ENCODE results near the gene SKA3. TPM values are rescaled to one million over a fixed set of nuclear protein-coding genes. Genes with fewer than 3 reads are reported as not detected.

Gene SKA3
- total RNA-seq, 4 donors from 2014 or later = 0.19 to 2.0 (median 1.2) TPM

DNA sequence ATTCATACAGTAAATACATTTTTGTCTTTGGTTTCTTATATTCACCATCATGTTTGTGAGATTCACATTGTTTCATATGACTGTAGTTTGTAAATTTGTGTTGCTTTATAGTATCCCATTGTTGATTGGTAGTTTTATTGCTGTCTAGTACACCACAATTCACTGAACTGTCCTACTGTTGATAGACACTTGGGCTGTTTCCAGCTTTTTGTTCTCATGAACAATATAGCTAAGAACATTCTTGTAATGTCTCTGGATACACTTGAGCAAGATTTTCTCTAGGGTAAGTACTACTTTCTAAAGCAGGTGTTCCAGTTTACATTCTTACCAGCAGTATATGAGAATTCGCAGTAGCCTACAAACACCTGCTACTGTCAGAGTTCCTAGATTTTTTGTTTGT lies 37.8 kb downstream of the SKA3 start:
- TF ChIP-seq, protein P1, sequence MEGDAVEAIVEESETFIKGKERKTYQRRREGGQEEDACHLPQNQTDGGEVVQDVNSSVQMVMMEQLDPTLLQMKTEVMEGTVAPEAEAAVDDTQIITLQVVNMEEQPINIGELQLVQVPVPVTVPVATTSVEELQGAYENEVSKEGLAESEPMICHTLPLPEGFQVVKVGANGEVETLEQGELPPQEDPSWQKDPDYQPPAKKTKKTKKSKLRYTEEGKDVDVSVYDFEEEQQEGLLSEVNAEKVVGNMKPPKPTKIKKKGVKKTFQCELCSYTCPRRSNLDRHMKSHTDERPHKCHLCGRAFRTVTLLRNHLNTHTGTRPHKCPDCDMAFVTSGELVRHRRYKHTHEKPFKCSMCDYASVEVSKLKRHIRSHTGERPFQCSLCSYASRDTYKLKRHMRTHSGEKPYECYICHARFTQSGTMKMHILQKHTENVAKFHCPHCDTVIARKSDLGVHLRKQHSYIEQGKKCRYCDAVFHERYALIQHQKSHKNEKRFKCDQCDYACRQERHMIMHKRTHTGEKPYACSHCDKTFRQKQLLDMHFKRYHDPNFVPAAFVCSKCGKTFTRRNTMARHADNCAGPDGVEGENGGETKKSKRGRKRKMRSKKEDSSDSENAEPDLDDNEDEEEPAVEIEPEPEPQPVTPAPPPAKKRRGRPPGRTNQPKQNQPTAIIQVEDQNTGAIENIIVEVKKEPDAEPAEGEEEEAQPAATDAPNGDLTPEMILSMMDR (IDR thresholded peaks at IDR 0.05; ENCODE audit: low read depth) = no peak

DNA sequence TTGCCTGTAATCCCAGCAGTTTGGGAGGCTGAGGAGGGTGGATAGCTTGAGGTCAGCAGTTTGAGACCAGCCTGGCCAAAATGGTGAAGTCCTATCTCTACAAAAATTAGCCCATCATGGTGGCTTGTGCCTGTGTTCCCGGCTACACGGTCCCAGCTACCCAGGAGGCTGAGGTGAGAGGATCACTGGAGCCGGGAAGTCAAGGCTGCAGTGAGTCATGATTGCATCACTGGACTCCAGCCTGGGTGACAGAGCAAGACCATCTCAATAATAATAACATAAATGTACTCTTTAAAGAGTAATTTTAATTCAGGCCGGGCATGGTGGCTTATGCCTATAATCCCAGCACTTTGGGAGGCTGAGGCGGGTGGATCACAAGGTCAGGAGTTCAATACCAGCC lies 38.7 kb downstream of the SKA3 start:
- TF ChIP-seq, protein P1 (IDR thresholded peaks at IDR 0.05; ENCODE audit: low read depth) = no peak

DNA sequence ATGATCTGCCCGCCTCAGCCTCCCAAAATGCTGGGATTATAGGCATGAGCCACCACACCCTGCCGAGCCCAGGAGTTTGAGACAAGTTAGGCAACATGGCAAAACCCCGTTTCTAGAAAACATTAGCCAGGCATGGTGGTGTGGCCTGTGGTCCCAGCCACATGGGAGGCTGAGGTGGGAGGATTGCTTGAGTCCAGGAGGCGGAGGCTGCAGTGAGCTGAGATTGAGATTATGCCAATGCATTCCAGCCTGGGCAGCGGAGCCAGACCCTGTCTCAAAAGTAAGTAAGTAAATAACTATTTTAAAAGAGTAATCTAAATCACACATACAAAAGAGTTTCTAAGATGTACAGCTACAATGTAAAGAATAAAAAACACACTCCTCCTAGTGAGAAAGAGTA lies 41.9 kb downstream of the SKA3 start:
- TF ChIP-seq, protein P1 (IDR thresholded peaks at IDR 0.05; ENCODE audit: low read depth) = no peak

DNA sequence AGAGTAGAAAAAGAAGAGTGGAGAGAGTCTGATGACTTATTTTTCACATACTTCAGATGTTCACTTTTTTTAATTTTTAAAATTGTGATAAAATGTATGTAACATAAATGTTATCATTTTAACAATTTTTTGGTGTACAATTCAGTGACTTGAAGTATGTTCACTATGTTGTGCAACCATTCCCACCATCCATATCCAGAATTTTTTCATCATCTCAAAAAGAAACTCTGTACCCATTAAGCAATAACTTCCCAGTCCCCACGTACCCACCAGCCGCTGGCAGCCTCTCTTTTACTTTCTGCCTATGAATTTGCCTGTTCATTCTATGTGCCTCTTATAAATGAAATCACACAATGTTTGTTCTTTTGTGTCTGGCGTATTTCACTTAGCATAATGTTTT lies 43.3 kb downstream of the SKA3 start:
- TF ChIP-seq, protein P1 (IDR thresholded peaks at IDR 0.05; ENCODE audit: low read depth) = no peak

DNA sequence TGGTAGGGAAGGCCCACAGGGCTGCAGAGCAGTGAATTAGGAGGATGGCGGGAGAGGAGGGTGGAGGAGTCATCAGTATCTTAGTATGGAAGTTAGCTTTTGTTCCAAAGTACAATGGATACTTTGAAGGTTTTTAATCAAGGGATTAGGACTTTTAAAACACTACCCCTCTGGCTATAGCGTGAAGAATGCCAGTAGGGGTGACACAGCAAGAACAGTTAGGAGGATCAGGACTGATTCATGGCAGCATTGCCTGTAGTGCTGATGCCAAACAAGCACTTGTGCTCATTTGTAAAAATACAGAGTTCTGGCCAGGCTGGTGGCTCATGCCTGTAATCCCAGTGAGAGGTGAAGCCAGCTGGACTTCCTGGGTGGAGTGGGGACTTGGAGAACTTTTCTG lies 46.2 kb downstream of the SKA3 start:
- TF ChIP-seq, protein P1 (IDR thresholded peaks at IDR 0.05; ENCODE audit: low read depth) = no peak

DNA sequence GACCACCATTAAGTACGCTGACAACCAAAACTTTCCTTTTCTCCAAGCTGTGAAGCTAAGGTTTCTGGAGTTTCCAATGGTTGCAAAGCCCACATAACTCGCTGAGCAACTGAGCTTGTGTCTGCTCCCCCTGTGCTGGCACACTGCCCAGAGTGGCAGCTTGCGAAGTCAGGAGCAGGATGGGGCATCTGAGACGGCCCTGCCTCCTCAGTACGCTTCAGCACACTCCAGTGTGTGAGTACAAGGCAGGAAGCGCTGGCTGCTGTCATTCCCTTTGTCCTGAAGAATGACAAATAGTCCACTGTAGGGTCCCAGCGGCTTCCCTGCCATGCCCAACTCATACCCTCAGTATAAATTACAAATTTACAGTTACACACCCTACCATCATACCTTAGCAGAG lies 51.5 kb downstream of the SKA3 start:
- TF ChIP-seq, protein P1 (IDR thresholded peaks at IDR 0.05; ENCODE audit: low read depth) = no peak

DNA sequence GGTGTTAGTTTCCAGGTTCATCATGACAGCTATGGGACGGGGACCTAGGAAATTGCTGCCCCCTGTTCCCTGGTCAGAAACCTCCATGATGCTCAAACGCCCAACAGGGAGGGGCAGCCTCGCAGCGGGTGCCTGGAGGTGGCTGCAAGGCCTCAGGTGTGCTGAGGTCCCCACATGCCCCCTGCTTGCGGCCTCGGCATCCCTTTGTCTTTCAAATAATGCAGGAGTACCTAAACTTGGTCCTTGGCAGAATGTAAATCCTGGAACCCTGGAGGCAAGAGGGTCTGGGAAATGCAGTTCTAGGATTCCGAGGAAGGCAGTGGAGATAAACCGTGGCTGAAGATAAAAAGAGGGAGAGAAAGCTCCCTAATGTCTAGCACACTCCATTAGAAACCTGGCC lies 52.4 kb downstream of the SKA3 start:
- TF ChIP-seq, protein P1 (IDR thresholded peaks at IDR 0.05; ENCODE audit: low read depth) = no peak
